GM12801 (cell line): ENCODE measurements around the gene SH2D7.

Source experiments
- TF ChIP-seq, protein P1 (sequence below): IDR thresholded peaks from one replicate; pipeline ENCODE4 v1.5.1; 2011; ENCODE audit warnings: control low read depth; ENCODE audit not compliant: insufficient read length; ENCODE audit errors: extremely low read depth

SH2D7 gene

GRCh38 chr15:78080088-78080460, 12.3 kb upstream of the SH2D7 start:
- TF ChIP-seq, protein P1, sequence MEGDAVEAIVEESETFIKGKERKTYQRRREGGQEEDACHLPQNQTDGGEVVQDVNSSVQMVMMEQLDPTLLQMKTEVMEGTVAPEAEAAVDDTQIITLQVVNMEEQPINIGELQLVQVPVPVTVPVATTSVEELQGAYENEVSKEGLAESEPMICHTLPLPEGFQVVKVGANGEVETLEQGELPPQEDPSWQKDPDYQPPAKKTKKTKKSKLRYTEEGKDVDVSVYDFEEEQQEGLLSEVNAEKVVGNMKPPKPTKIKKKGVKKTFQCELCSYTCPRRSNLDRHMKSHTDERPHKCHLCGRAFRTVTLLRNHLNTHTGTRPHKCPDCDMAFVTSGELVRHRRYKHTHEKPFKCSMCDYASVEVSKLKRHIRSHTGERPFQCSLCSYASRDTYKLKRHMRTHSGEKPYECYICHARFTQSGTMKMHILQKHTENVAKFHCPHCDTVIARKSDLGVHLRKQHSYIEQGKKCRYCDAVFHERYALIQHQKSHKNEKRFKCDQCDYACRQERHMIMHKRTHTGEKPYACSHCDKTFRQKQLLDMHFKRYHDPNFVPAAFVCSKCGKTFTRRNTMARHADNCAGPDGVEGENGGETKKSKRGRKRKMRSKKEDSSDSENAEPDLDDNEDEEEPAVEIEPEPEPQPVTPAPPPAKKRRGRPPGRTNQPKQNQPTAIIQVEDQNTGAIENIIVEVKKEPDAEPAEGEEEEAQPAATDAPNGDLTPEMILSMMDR: no peak

GRCh38 chr15:78082106-78082742, 10.1 kb upstream of the SH2D7 start:
- TF ChIP-seq, protein P1: no peak

DNA sequence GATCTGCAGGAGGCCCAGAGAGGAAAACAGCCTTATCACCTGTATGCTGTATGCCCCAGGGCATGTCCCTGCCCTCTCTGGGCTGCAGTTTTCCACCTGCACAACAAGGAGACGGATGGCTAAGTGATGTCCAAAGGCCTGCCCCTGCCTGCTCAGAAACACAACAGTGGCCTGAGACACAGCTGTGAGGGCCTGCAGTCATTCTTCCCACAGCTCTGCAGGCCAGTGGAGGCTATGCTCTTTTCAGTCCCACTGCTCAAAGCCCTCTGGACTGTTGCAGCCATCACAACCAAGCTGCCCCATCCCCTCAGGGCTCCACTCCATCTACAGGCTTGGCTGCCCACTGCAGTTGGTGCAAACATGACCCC, 9.6 kb upstream of the SH2D7 start:
- TF ChIP-seq, protein P1: no peak

- TF ChIP-seq, protein P1: no peak
Observed at GRCh38 chr15:78083186-78083585, 9.2 kb upstream of the SH2D7 start.

DNA sequence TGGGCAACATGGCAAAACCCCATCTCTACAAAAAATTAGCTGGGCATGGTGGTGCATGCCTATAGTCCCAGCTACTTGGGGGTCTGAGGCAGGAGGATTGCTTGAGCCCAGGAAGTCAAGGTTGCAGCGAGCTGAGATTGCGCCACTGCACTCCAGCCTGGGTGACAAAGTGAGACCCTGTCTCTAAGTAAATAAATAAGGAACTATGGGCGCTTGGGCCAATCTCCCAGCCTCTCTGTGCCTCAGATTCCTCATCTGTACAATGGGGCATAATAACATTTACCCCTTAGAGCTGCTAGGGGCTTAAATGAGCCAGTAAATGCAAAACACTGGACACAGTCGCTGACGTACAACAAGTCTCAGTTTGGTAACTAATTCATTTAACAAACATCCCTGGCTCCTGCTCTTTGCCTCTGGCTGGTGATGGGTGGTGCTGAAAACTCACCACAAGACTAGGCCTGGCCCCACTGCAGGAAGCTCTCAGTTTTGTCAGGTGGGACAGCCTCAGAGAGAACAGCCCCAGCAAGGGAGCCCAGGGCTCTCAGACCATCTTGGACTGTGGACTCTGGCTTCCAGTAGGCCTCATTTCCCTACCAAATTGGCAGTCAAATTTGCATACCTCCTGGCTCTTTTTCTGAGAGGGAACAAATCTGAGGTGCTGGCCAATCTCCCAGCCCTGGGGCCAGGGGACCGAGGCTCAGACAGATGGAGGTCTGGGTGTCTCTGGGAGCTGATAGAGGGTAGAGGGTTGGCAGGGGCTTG, 8.5 kb upstream of the SH2D7 start:
- TF ChIP-seq, protein P1: no peak

- TF ChIP-seq, protein P1: no peak
Observed at GRCh38 chr15:78084449-78084750, 8.0 kb upstream of the SH2D7 start.

- TF ChIP-seq, protein P1: no peak
Observed at GRCh38 chr15:78085928-78086327, 6.4 kb upstream of the SH2D7 start.
